CD4-positive, alpha-beta T cell treated with Interleukin-12 subunit alpha and Interleukin-12 subunit beta, for 1 hour (primary cell): ENCODE results near the gene RNF41.
"Not testable (repeated sequence)": the region's sequence is repeated elsewhere in the genome, so short reads cannot be mapped to it uniquely, and the experiment has no call there.

Experiments
- DNase-seq: peaks from one replicate; pipeline ENCODE4 v3.0.0-alpha.2; 2020

Gene RNF41

GRCh38 chr12:56221757-56222530 lies at the start of gene RNF41:
Gene RNF41, minus strand, starts transcription at chr12:56221922. Its CDS starts 7,875 bp downstream, at chr12:56214047.
- DNase-seq = peak; percentile 93

DNA sequence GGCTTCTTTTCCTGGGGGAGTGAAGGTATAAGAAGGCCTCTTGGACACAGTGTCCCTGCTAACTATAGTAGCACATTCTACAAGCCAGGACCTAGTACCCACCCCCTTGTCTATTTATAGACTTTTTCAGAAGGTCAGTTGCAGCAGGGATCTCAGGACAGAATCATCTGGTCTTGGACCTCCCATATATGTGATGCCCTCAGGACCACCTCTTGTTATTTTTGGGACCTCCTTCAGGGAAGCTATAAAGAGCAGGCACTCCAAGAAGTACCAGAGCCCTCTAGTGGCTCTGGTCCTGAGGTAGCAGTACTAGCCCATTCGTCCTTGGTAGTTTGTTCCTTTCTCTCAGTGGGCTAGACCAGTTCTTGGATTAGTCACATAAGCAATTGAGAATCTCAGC lies 49.3 kb upstream of the RNF41 start:
- peak; percentile 17 for DNase-seq

DNA sequence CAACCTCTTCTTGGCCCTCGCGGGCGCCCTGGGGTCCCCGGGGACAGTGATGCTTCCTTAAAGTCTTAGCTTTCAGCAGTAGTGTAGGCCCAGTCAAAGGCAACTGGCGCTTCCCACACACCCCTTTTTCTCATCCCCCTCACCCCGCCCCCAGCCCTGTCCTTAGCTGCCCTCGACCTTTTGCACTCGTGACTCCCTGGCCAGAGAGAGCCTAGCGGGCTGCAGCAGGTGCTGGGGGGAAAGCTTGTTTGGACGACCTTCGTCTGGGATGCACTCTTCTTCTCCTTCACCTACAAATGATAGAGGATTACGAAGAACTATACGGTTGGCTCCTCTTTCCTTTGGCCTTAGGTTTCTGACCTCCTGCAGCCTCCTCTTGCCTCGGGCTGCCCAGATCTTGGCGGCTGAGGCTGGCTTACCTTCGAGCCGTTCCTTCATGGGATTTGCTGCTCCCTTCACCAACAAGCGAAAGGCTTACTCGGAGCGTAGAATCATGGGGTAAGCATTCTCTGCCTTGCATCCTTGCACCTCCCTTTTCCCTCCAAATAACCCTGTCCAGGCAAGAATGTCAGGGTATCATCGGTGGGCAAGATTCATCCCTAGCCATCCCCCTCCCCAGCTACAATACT lies 45.8 kb upstream of the RNF41 start:
- DNase-seq = no peak

GRCh38 chr12:56266693-56267442 lies 45.1 kb upstream of the RNF41 start, which contains the start of gene COQ10A:
Gene COQ10A, plus strand, starts transcription at chr12:56266942. Its CDS starts 177 bp downstream, at chr12:56267119.
- peak; percentile 91 for DNase-seq

DNA sequence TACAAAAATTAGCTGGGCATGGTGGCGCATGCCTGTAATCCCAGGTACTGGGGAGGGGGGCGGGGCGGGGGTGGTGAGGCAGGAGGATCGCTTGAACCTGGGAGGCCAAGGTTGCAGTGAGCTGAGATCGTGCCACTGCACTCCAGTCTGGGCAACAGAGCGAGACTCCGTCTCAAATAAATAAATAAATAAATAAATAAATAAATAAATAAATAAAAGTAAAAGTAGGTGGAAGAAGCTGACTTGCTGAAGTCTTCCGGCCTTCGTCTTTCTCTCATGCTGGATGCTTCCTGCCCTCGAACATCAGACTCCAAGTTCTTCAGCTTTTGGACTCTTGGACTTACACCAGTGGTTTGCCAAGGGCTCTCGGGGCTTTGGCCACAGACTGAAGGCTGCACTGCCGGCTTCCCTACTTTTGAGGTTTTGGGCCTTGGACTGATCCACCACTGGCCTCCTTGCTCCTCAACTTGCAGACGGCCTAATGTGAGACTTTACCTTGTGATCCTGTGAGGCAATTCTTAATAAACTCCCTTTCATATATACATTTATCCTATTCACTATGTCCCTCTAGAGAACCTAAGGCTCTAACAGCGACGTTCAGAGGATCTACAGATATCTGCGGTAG lies 44.5 kb upstream of the RNF41 start:
- not testable (repeated sequence) for DNase-seq

DNA sequence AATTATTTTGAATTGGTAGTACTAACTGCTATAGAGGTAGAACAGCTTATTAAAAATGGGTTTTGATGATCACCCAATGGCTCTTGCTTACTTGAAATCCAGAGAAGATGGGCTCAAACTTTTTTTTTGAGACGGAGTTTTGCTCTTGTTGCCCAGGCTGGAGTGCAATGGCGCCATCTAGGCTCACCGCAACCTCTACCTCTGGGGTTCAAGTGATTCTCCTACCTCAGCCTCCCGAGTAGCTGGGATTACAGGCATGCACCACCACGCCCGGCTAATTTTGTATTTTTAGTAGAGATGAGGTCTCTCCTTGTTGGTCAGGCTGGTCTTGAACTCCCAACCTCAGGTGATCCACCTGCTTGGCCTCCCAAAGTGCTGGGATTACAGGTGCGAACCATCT lies 41.2 kb upstream of the RNF41 start:
- not testable (repeated sequence) for DNase-seq

GRCh38 chr12:56261503-56262232 lies 39.9 kb upstream of the RNF41 start:
- no peak for DNase-seq

DNA sequence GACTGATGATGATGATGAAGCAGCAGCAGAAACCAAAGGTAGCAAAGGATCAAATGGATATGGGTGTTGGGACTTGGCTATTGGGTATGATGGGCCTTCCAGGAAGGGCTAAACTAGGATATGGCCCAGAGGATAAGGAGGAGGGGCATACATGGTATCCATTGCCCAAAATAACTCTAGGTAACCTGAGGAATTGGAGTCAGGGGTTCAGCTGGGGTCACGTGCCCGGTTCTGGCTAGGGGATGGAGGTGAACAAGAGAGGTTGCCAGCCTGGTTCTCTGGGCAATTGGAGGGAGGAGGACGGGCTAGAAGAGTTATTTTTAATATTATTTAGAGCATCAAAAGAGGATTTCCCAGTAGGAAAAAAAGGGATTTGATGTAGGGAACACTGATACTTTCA lies 39.2 kb upstream of the RNF41 start:
- DNase-seq = no peak

DNA sequence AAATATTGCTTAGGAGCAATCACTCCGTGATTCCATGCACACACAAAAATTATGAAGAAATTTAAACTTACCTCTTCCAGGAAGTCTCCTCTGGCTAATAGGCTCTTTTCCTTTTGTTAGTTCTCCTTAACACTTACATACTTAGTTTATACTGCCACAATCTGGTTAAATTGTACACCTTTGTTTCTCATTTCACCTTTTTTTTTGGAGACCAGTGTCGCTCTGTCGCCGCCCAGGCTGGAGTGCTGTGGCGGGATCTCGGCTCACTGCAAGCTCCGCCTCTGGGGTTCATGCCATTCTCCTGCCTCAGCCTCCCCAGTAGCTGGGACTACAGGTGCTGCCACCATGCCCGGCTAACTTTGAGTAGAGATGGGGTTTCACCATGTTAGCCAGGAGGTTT lies 38.7 kb upstream of the RNF41 start:
- DNase-seq = no peak

DNA sequence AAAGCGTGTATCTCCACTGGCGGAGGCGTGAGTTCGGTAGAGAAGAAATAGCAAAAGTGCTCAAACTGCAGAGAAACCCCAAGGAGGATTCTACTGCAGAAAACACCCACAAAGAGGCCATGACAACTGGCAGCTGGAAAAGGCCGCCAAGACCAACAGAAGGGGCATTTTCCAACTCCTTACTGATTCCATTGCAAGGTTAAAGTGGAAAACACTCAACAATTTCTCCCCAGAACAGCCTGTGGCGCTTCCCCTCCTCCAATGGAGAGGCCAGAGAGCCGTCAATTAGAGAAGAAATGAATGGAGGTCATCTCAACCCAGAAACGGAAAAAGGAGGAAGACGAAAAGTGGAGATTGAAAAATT lies 37.1 kb upstream of the RNF41 start:
- no peak for DNase-seq

DNA sequence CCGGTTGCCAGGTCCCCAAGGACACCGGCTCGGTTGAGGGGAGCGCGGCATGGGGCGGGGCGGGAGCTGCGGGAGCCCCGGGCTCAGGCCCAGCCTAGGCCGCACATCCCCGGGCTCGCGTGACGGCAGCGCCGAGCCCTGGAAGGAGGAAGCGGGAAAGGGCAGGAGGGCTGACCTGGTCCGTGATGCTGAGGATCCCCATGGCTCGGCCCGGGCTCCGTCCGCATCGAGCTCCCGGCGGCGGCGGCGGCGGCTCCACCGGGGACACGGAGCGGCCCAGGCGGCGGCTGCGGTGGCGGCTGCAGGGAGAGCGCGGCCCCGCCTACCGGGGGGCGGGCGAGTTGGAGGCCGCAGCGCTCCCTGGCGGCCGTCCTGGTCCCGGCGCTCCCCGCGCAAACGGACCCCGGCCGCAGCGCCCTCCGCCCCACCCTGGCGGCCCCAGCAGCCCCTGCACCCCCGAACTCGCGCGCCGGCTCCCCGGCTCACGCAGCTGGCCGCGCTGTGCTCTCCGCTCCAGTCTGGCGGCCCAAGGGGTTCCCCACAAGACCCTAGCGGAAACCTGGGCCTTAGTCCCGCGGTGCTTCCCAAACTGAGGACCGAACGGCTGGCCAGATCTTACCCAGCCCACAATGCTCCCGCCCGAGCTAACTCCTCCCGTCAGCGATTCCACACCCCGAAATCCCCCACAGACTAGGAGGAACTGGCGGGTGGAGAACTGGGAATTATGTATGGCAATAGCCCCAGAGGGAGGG lies 36.5 kb upstream of the RNF41 start, which contains the start of gene ANKRD52:
Gene ANKRD52 (minus strand): TSS at position 317 of the 752 bp plus-strand sequence. CDS start 115 bp downstream, at position 202.
- peak; percentile 86 for DNase-seq

DNA sequence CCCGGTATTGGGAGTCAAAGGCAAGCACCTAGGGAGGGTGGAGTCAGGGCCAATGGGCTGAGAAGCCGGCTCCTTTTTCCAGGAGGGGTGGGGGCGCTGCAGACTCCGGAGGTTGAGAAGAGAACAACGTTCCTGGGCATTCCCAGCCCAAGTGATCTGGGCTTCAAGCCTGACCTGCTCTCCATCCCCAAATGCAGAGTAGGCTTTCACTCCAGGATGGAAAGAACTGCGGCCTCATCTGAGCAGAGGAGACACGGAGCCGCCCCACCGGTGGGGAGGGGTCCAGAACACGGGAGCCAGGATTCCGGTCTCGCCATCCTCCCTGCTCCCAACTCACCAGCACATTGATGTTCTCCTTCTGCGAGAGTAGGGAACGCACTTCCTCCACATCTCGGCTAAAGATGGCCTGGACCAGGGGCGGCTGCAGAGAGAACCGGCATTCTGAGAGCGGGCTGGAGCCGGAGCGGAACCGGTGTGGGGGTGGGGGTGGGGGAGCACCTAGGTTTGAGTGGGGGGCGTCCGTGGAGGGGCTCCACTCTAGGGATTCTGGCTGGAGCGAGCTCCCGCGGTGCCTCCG lies 35.9 kb upstream of the RNF41 start:
- DNase-seq = no peak

GRCh38 chr12:56257071-56257470 lies 35.3 kb upstream of the RNF41 start:
- DNase-seq = no peak

- no peak for DNase-seq
Observed at GRCh38 chr12:56256326-56256960, 34.7 kb upstream of the RNF41 start.

DNA sequence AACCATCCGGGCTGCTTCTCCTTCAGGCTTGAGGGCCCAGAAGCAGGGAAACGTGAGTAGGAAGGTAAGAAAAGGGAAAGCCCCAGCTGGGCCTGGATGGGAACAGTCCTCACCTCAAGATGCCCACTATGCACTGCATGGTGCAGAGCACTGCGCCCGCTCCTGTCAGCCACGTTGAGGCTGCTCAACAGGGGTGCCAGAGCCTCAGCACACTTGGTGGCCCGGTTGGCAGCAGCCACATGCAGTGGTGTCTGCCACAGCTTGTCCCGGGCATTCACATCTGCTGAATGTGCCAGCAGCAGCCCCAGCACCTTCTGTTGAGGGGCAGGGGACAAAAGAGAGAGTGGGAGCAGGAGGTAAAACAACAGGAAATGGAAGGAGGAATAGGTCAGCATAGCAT lies 33.9 kb upstream of the RNF41 start:
- DNase-seq = no peak

GRCh38 chr12:56253091-56253490 lies 31.4 kb upstream of the RNF41 start:
- no peak for DNase-seq

DNA sequence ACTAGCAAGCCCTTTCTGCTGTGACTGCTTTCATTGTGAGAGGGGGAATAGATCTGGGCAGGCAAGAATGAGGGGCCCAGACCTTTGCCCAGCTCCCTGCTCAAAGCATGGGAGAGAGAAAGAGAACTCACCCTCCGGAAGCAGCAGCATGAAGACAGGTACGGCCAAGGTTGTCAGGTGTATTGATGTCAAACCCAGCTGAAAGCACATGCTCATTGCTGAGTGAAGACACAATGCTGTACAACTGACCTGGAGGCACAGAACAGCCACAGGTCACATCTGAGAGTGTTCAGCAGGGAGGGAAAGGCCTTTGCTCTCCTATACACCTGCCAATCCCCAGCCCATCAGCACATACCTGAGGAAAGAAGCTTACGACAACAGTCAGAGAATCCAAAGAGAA lies 30.9 kb upstream of the RNF41 start:
- DNase-seq = no peak

- no peak for DNase-seq
Observed at GRCh38 chr12:56248711-56249110, 27.0 kb upstream of the RNF41 start.

DNA sequence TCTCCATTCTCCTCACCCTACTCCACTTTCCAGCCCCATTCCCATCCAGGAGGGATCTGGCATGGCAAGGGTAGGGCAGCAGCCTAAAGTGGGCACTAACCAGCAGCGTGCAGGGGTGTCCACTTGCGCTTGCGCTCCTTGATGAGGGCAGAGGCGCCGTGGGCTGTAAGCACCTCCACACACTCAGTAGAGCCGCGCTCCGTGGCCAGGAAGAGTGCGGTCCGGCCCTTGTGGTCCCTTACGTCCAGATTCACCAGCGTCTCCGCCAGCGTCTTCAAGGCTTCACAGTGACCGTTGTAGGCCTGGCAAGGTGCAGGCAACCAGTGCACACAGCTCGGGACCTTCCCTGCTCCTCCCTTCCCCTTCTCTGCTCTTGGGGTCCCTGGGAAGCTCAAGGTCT lies 26.2 kb upstream of the RNF41 start:
- no peak for DNase-seq

GRCh38 chr12:56244494-56244893 lies 22.8 kb upstream of the RNF41 start:
- DNase-seq = no peak

- no peak for DNase-seq
Observed at GRCh38 chr12:56243731-56244181, 22.0 kb upstream of the RNF41 start.
